HEK293T (cell line): ENCODE data around the gene MR1.

Experiments used
- ARNT ChIP-seq: fragments of 450-650 bp; IDR thresholded peaks from 2 replicates; pipeline ENCODE4 v1.6.1; 2017; ENCODE audit warnings: mild to moderate bottlenecking
- FOXA1 ChIP-seq: fragments of 450-650 bp; IDR thresholded peaks from 2 replicates; pipeline ENCODE4 v1.6.1; 2016; ENCODE audit warnings: mild to moderate bottlenecking

- TF ChIP-seq ARNT (no peak), FOXA1 (no peak)
Observed at GRCh38 chr1:181073638-181074037, 39.9 kb downstream of the MR1 start.
